ENCODE measurements around the gene ZBTB21.

The ZBTB21 gene

DNA sequence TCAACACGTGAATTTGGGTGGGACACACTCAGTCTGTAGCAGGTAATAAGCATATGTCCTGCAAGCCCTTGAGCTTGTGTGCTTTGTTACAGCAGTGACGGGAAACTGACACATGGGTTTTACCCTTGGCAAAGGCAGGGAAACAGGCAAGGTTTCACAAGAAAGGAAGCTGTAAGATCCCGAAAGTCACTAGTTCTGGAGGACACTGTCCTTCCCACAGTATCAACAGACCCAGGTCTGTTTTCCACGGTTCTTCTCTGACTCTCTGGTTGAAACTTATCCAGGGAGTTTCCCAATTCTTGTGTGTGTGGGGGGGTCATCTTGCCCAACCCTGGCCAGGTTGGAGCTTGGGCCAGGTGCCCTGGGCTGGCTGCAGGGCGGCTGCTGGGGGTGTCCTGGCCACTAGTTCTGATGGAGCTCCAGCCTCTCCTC is 29.3 kb upstream of the ZBTB21 start:
- TF ChIP-seq EZH2phosphoT487 (IDR thresholded peaks at IDR 0.05; ENCODE audit: low read depth) (no peak), CTCF (IDR thresholded peaks at IDR 0.05; ENCODE audit: low read depth, low read length) (no peak)
- no peaks in the 10 kb centered on the region for H3K36me3 ChIP-seq (replicated peaks; ENCODE audit: low read depth, low read length)
- no peaks in the 10 kb centered on the region for H4K20me1 ChIP-seq (ENCODE audit: insufficient read depth, low read length)
- no peaks in the 10 kb centered on the region for H3K9me3 ChIP-seq (ENCODE audit: insufficient read depth, low read length)
- H3K4me2 ChIP-seq (ENCODE audit: low read length) = no peak overlapping the region
- no peak overlapping the region for H3K4me3 ChIP-seq (ENCODE audit: low read length)
- H2AFZ ChIP-seq (ENCODE audit: low read depth, low read length) = no peak overlapping the region
- no peak overlapping the region for H3K27ac ChIP-seq (ENCODE audit: low read length)
- H3K27me3 ChIP-seq (ENCODE audit: low read depth, low read length) = no peaks in the 10 kb centered on the region
- no peaks in the 10 kb centered on the region for H3K79me2 ChIP-seq (ENCODE audit: low read length)
- H3K9ac ChIP-seq (ENCODE audit: low read length) = no peak overlapping the region
- H3K4me1 ChIP-seq (ENCODE audit: low read length) = no peaks in the 10 kb centered on the region

DNA sequence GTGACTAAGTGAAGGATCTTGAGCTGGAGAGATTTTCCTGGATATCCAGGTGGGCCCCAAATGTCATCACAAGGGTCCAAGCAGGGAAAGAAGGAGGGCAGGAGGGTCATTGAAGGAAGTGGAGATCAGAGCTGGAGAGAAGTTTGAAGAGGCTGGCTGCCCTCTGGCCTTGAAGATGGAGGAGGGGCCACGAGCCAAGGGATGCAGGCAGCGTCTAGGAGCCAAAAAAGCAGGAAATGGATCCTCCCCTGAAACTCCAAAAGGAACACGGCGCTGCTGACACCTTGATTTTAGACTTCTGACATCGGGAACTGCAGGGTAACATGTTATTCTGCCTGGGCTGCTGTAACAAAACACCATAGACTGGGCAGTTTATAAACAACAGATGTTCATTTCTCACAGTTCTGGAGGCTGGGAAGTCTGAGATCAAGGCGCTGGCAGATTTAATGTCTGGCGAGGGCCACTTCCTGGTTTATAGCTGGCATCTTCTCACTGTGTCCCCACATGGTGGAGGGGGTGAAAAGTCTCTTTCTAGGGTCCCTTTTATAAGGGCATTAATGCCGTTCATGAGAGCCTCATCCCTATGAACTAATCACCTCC is 28.8 kb upstream of the ZBTB21 start:
- Histone ChIP-seq H3K9me3 (ENCODE audit: insufficient read depth, low read length) (no peaks in the 10 kb centered on the region), H3K4me1 (ENCODE audit: low read length) (no peaks in the 10 kb centered on the region), H3K4me3 (ENCODE audit: low read length) (no peak overlapping the region), H2AFZ (ENCODE audit: low read depth, low read length) (no peak overlapping the region), H3K36me3 (replicated peaks; ENCODE audit: low read depth, low read length) (no peaks in the 10 kb centered on the region), H4K20me1 (ENCODE audit: insufficient read depth, low read length) (no peaks in the 10 kb centered on the region), H3K9ac (ENCODE audit: low read length) (no peak overlapping the region), H3K4me2 (ENCODE audit: low read length) (no peak overlapping the region), H3K79me2 (ENCODE audit: low read length) (no peaks in the 10 kb centered on the region), H3K27ac (ENCODE audit: low read length) (no peak overlapping the region), H3K27me3 (ENCODE audit: low read depth, low read length) (no peaks in the 10 kb centered on the region)
- TF ChIP-seq EZH2phosphoT487 (IDR thresholded peaks at IDR 0.05; ENCODE audit: low read depth) = no peak
- TF ChIP-seq CTCF (IDR thresholded peaks at IDR 0.05; ENCODE audit: low read depth, low read length) = no peak

GRCh38 chr21:42038393-42038792 is 28.2 kb upstream of the ZBTB21 start:
- no peaks in the 10 kb centered on the region for H3K36me3 ChIP-seq (replicated peaks; ENCODE audit: low read depth, low read length)
- no peaks in the 10 kb centered on the region for H3K4me1 ChIP-seq (ENCODE audit: low read length)
- no peaks in the 10 kb centered on the region for H3K79me2 ChIP-seq (ENCODE audit: low read length)
- H4K20me1 ChIP-seq (ENCODE audit: insufficient read depth, low read length) = no peaks in the 10 kb centered on the region
- H2AFZ ChIP-seq (ENCODE audit: low read depth, low read length) = no peak overlapping the region
- no peak for TF ChIP-seq EZH2phosphoT487 (IDR thresholded peaks at IDR 0.05; ENCODE audit: low read depth)
- no peaks in the 10 kb centered on the region for H3K27me3 ChIP-seq (ENCODE audit: low read depth, low read length)
- H3K4me3 ChIP-seq (ENCODE audit: low read length) = no peak overlapping the region
- H3K27ac ChIP-seq (ENCODE audit: low read length) = no peak overlapping the region
- H3K4me2 ChIP-seq (ENCODE audit: low read length) = no peak overlapping the region
- no peak overlapping the region for H3K9ac ChIP-seq (ENCODE audit: low read length)
- H3K9me3 ChIP-seq (ENCODE audit: insufficient read depth, low read length) = no peaks in the 10 kb centered on the region

DNA sequence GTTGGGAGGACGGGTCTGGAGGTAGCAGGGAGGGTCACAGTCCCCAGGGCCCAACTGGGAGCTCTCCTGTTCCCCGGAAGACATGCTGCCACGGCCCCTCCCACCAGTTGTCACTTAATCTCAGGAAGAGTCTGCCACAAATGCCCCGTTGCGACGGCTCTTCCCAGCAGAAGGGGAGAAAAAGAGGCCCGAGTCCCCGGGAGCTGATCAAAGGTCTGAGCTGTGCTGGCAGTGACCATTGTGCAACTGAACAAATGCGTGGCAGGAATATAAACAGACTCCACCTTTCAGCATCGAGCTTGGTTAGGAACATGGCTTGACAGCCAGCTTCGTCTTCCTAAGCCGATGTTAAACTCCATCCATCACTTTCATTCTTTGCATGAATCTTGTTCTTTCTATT is 27.8 kb upstream of the ZBTB21 start:
- Histone ChIP-seq H3K4me2 (ENCODE audit: low read length) (no peak overlapping the region), H3K79me2 (ENCODE audit: low read length) (no peaks in the 10 kb centered on the region), H3K9me3 (ENCODE audit: insufficient read depth, low read length) (no peaks in the 10 kb centered on the region), H3K9ac (ENCODE audit: low read length) (no peak overlapping the region), H2AFZ (ENCODE audit: low read depth, low read length) (no peak overlapping the region), H3K4me3 (ENCODE audit: low read length) (no peak overlapping the region), H3K27me3 (ENCODE audit: low read depth, low read length) (no peaks in the 10 kb centered on the region), H3K27ac (ENCODE audit: low read length) (no peak overlapping the region), H3K36me3 (replicated peaks; ENCODE audit: low read depth, low read length) (no peaks in the 10 kb centered on the region), H4K20me1 (ENCODE audit: insufficient read depth, low read length) (no peaks in the 10 kb centered on the region), H3K4me1 (ENCODE audit: low read length) (no peaks in the 10 kb centered on the region)
- TF ChIP-seq EZH2phosphoT487 (IDR thresholded peaks at IDR 0.05; ENCODE audit: low read depth) (no peak), CTCF (IDR thresholded peaks at IDR 0.05; ENCODE audit: low read depth, low read length) (no peak)

Measured in OCI-LY3 (cell line).